ENCODE measurements around the gene CCIN.

CCIN gene

DNA sequence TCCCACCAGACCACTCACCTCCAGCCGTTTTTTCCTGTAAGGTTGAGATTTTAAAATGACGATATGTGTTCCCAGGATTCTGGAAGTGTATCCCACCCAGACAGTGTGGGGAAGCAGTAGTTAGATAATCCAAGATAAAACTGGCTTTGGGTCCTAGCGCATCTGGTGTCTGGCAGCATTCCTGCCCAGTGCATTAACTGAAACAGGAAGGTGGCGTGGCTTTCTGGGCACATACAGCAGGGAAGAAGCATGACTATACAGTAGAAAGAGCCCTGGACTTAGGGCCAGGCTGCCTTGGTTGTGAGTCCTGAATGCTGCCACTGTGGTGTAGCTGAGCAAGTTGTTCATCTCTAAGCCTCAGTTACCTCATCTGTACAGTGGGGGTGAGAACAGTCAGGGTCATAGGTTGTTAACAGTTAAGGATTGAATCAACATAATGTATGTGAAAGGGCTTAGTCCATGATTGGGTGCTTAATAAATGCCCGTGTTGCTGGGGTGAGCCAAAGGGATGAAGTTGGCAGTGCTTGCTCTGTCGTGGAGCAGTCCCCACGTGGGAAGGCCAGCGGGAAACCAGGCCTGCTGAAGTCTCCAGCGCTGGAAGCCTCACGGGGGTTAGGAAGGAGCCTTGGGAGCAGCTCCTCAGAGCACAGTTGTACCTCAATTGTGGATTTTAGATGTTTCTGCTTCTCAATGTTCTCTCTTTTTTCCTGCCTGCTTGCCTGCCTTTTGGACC lies 39.5 kb downstream of the CCIN start:
- TF ChIP-seq CTCF (IDR thresholded peaks at IDR 0.05; ENCODE audit: borderline replicate concordance, insufficient read depth, low read depth, low read length): no peak
- H3K4me3 ChIP-seq (ENCODE audit: low read depth, low read length): no peak overlapping the region

DNA sequence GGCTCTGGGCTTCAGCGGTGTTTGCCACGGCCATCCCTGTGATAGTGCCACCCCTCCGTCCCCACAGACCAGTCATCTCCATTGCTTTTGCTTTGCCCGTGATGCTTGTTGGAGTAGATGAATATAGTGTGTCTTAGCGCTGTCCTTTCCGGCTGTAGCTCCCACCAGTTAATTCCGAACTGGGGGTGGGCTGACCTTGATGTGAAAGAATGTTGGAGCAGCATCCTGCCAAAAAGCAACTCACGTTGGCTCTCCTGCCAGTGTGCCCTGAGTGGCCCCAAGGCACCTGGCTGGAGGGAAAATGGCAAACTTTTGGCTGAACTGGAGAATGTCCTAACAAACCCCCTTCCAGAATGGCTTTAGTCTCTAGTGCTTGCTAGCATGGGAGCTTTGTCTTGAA lies 41.5 kb downstream of the CCIN start:
- no peak overlapping the region for H3K4me3 ChIP-seq (ENCODE audit: low read depth, low read length)
- TF ChIP-seq CTCF (IDR thresholded peaks at IDR 0.05; ENCODE audit: borderline replicate concordance, insufficient read depth, low read depth, low read length): no peak

GRCh38 chr9:36211510-36211909 lies 42.3 kb downstream of the CCIN start:
- no peak overlapping the region for H3K4me3 ChIP-seq (ENCODE audit: low read depth, low read length)
- no peak for TF ChIP-seq CTCF (IDR thresholded peaks at IDR 0.05; ENCODE audit: borderline replicate concordance, insufficient read depth, low read depth, low read length)

DNA sequence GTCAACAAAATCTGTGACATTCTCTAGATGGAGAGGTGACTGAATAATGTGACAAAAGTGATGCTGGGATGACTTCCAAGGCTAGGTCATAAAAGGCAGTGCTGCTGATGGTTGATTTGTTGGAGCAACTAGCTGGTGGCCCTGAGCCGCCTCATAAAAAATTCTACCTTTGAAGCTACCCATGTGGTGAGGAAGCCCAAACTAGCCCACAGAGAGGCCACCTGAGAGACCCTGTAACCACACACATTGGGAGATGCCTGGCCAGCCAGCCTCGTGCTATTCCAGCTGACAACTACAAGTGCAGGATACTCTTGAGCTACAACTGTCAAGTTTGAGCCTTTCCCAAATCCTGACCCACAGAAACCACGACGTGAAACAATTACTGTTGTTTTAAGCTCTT lies 44.2 kb downstream of the CCIN start:
- no peak overlapping the region for H3K4me3 ChIP-seq (ENCODE audit: low read depth, low read length)
- no peak for TF ChIP-seq CTCF (IDR thresholded peaks at IDR 0.05; ENCODE audit: borderline replicate concordance, insufficient read depth, low read depth, low read length)

DNA sequence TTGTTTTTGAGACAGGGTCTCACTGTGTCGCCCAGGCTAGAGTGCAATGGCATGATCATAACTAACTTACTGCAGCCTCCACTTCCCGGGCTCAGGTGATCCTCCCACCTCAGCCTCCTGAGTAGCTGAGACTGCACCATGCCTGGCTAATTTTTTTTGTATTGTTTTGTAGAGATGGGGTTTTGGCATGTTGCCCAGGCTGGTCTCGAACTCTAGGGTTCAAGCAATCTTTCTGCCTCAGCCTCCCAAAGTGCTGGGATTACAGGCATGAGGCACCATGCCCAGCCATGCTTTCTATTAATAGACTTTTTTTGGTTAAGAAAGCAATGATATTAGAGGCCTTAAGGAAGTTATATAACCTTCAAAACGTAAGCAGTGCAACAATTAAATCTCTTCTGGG lies 44.8 kb downstream of the CCIN start:
- TF ChIP-seq CTCF (IDR thresholded peaks at IDR 0.05; ENCODE audit: borderline replicate concordance, insufficient read depth, low read depth, low read length): no peak
- H3K4me3 ChIP-seq (ENCODE audit: low read depth, low read length): no peak overlapping the region

DNA sequence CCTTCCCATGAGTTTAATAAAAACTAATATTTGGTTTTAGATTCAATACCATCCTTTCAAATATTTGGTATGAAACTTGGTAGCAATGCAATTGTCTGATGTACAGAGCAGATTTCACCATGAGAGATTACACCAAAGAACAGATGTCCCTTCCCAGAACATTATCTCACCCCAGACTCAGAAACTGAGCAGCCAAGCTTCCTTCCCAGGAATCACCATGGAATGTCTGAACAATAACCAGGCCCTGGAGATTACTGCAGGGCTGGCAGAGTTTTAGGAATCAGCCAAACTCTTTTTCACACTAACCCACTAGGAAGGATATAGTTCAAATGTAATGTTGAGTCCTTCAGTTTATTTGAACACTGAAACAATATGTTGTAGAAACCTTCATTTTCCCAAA lies 45.4 kb downstream of the CCIN start:
- no peak for TF ChIP-seq CTCF (IDR thresholded peaks at IDR 0.05; ENCODE audit: borderline replicate concordance, insufficient read depth, low read depth, low read length)
- no peak overlapping the region for H3K4me3 ChIP-seq (ENCODE audit: low read depth, low read length)

- TF ChIP-seq CTCF (IDR thresholded peaks at IDR 0.05; ENCODE audit: borderline replicate concordance, insufficient read depth, low read depth, low read length): no peak
These were observed 48.2 kb downstream of the CCIN start for GRCh38 chr9:36217256-36217968.

More at GRCh38 chr9:36217256-36217968, 48.2 kb downstream of the CCIN start:
- H3K4me3 ChIP-seq (ENCODE audit: low read depth, low read length): no peak overlapping the region
